KMS-11 (cell line): ENCODE data around the gene DBNDD1.

Source experiments
- H2AFZ ChIP-seq: fragments of 200-600 bp; sonication (generic); 2 replicates; pipeline ENCODE4 v1.6.1; 2016; ENCODE audit warnings: antibody characterized with exemption, mixed run types, low read depth
- H3K27ac ChIP-seq: fragments of 200-600 bp; sonication (generic); 2 replicates; pipeline ENCODE4 v1.6.1; 2016; ENCODE audit warnings: mild to moderate bottlenecking, mixed run types
- H3K27me3 ChIP-seq: fragments of 200-600 bp; sonication (generic); 2 replicates; pipeline ENCODE4 v1.6.1; 2017; ENCODE audit warnings: mild to moderate bottlenecking, low read depth, mixed run types, moderate library complexity; ENCODE audit not compliant: insufficient read depth
- H3K36me3 ChIP-seq: fragments of 200-600 bp; sonication (generic); 2 replicates; pipeline ENCODE4 v1.6.1; 2017; ENCODE audit warnings: mild to moderate bottlenecking, mixed run types; ENCODE audit not compliant: insufficient read depth
- H3K4me1 ChIP-seq: fragments of 200-600 bp; sonication (generic); 2 replicates; pipeline ENCODE4 v1.6.1; 2016; ENCODE audit warnings: mild to moderate bottlenecking, low read depth, mixed run types; ENCODE audit not compliant: poor library complexity, severe bottlenecking
- H3K4me2 ChIP-seq: fragments of 200-600 bp; sonication (generic); 2 replicates; pipeline ENCODE4 v1.7.0; 2016; ENCODE audit warnings: mild to moderate bottlenecking, mixed run types
- H3K4me3 ChIP-seq: fragments of 200-600 bp; sonication (generic); IDR thresholded peaks from 2 replicates; pipeline ENCODE4 v1.6.1; 2017; ENCODE audit warnings: low read depth, low read length, mixed read lengths; ENCODE audit not compliant: insufficient read depth
- H3K79me2 ChIP-seq: fragments of 200-600 bp; sonication (generic); 2 replicates; pipeline ENCODE4 v1.6.1; 2016; ENCODE audit warnings: low read depth, mixed run types; ENCODE audit not compliant: insufficient read depth
- H3K9ac ChIP-seq: fragments of 200-600 bp; sonication (generic); 2 replicates; pipeline ENCODE4 v1.6.1; 2016; ENCODE audit warnings: mild to moderate bottlenecking, mixed run types
- H4K20me1 ChIP-seq: fragments of 200-600 bp; sonication (generic); 2 replicates; pipeline ENCODE4 v1.6.1; 2016; ENCODE audit warnings: mild to moderate bottlenecking, mixed run types; ENCODE audit not compliant: insufficient read depth
- CTCF ChIP-seq: fragments of 200-600 bp; sonication (generic); conservative IDR thresholded peaks from 2 replicates; pipeline ENCODE4 v1.6.1; 2017; ENCODE audit warnings: low read depth, mild to moderate bottlenecking, antibody characterized with exemption, low read length, moderate library complexity, mixed read lengths

The DBNDD1 gene

GRCh38 chr16:90044111-90044551 lies 24.9 kb upstream of the DBNDD1 start:
- Histone ChIP-seq H3K4me1 (no peaks in the 10 kb centered on the region), H2AFZ (no peak overlapping the region), H3K27ac (no peak overlapping the region), H3K27me3 (peaks cover 30% of the 10 kb centered on the region), H4K20me1 (no peaks in the 10 kb centered on the region), H3K79me2 (no peaks in the 10 kb centered on the region), H3K36me3 (no peaks in the 10 kb centered on the region), H3K4me3 (no peak overlapping the region), H3K9ac (no peak overlapping the region), H3K4me2 (no peak overlapping the region)
- TF ChIP-seq CTCF: no peak

- H3K27me3 ChIP-seq: peaks cover 34% of the 10 kb centered on the region
- no peaks in the 10 kb centered on the region for H3K4me1 ChIP-seq
- no peaks in the 10 kb centered on the region for H4K20me1 ChIP-seq
- no peaks in the 10 kb centered on the region for H3K79me2 ChIP-seq
- H3K4me2 ChIP-seq: no peak overlapping the region
- H3K4me3 ChIP-seq: no peak overlapping the region
- H3K36me3 ChIP-seq: no peaks in the 10 kb centered on the region
- H3K27ac ChIP-seq: no peak overlapping the region
- H2AFZ ChIP-seq: no peak overlapping the region
- TF ChIP-seq CTCF: no peak
- no peak overlapping the region for H3K9ac ChIP-seq
These were observed 24.3 kb upstream of the DBNDD1 start for GRCh38 chr16:90043526-90043925.

GRCh38 chr16:90042946-90043514 lies 23.8 kb upstream of the DBNDD1 start:
- H3K27ac ChIP-seq: no peak overlapping the region
- H3K9ac ChIP-seq: no peak overlapping the region
- H2AFZ ChIP-seq: no peak overlapping the region
- no peak for TF ChIP-seq CTCF
- peaks cover 39% of the 10 kb centered on the region for H3K27me3 ChIP-seq
- H4K20me1 ChIP-seq: no peaks in the 10 kb centered on the region
- no peaks in the 10 kb centered on the region for H3K36me3 ChIP-seq
- H3K4me2 ChIP-seq: no peak overlapping the region
- H3K79me2 ChIP-seq: no peaks in the 10 kb centered on the region
- no peak overlapping the region for H3K4me3 ChIP-seq
- H3K4me1 ChIP-seq: no peaks in the 10 kb centered on the region

GRCh38 chr16:90041896-90042473 lies 22.7 kb upstream of the DBNDD1 start:
- H2AFZ ChIP-seq: no peak overlapping the region
- H3K4me3 ChIP-seq: no peak overlapping the region
- H3K4me1 ChIP-seq: no peaks in the 10 kb centered on the region
- no peaks in the 10 kb centered on the region for H3K79me2 ChIP-seq
- H3K4me2 ChIP-seq: no peak overlapping the region
- no peak for TF ChIP-seq CTCF
- no peak overlapping the region for H3K27ac ChIP-seq
- peaks cover 50% of the 10 kb centered on the region for H3K27me3 ChIP-seq
- H3K36me3 ChIP-seq: no peaks in the 10 kb centered on the region
- H4K20me1 ChIP-seq: no peaks in the 10 kb centered on the region
- no peak overlapping the region for H3K9ac ChIP-seq
